ENCODE measurements around the gene CLASP2. TPM values are rescaled to one million over a fixed set of nuclear protein-coding genes. Genes with fewer than 3 reads are reported as not detected.

The CLASP2 gene
- total RNA-seq, 4 donors from 2014 or later, result 49.5 to 66.5 (median 65.8) TPM

- TF ChIP-seq CTCF (IDR thresholded peaks at IDR 0.05; ENCODE audit: low read depth), result no peak
These were observed 513 bp downstream of the CLASP2 start for GRCh38 chr3:33717616-33717865.

- TF ChIP-seq CTCF (IDR thresholded peaks at IDR 0.05; ENCODE audit: low read depth), result no peak
These were observed 1.8 kb downstream of the CLASP2 start for GRCh38 chr3:33716227-33716626.

- no peak for TF ChIP-seq CTCF (IDR thresholded peaks at IDR 0.05; ENCODE audit: low read depth)
These were observed 7.0 kb downstream of the CLASP2 start for GRCh38 chr3:33711100-33711499.

GRCh38 chr3:33706056-33706455, 12.0 kb downstream of the CLASP2 start:
- no peak for TF ChIP-seq CTCF (IDR thresholded peaks at IDR 0.05; ENCODE audit: low read depth)

- TF ChIP-seq CTCF (IDR thresholded peaks at IDR 0.05; ENCODE audit: low read depth), result no peak
These were observed 13.2 kb downstream of the CLASP2 start for GRCh38 chr3:33704891-33705290.

GRCh38 chr3:33699275-33699674, 18.8 kb downstream of the CLASP2 start:
- TF ChIP-seq CTCF (IDR thresholded peaks at IDR 0.05; ENCODE audit: low read depth), result no peak

- no peak for TF ChIP-seq CTCF (IDR thresholded peaks at IDR 0.05; ENCODE audit: low read depth)
These were observed 23.1 kb downstream of the CLASP2 start for GRCh38 chr3:33694944-33695343.

GRCh38 chr3:33690341-33690740, 27.7 kb downstream of the CLASP2 start:
- TF ChIP-seq CTCF (IDR thresholded peaks at IDR 0.05; ENCODE audit: low read depth), result no peak
